Activated CD8-positive, alpha-beta T cell treated with anti-CD3 and anti-CD28 coated beads for 36 hours (primary cell): Measurements from ENCODE around the gene NIT2. TPM values are rescaled to one million over a fixed set of nuclear protein-coding genes. Genes with fewer than 3 reads are reported as not detected.

Experiments
- ATAC-seq: fragments of 200-7000 bp; cut with Tn5 transposase; one replicate; pipeline ENCODE4 v1.10.0; 2021; ENCODE audit warnings: mild to moderate bottlenecking, moderate library complexity
- CTCF ChIA-PET: fragments of 350-600 bp; sonication (Branson Sonifier 250); formaldehyde crosslinking; loops from one replicate; lab custom pipeline; 2021; ENCODE audit warnings: antibody characterized with exemption; lab: Charles Lee
- POLR2A ChIA-PET: fragments of 350-600 bp; sonication (Branson Sonifier 250); formaldehyde crosslinking; loops from one replicate; lab custom pipeline; 2021; ENCODE audit warnings: antibody characterized with exemption; lab: Charles Lee
- DNase-seq: peaks from one replicate; pipeline ENCODE4 v3.0.0-alpha.2; 2020
- H3K27ac Mint-ChIP-seq: one replicate; pipeline ENCODE4 v1.8.0; 2021; ENCODE audit warnings: mild to moderate bottlenecking, mixed read lengths
- H3K27me3 Mint-ChIP-seq: one replicate; pipeline ENCODE4 v1.8.0; 2021; ENCODE audit warnings: mixed read lengths
- H3K36me3 Mint-ChIP-seq: one replicate; pipeline ENCODE4 v1.8.0; 2021; ENCODE audit warnings: low read depth, mixed read lengths
- H3K4me1 Mint-ChIP-seq: one replicate; pipeline ENCODE4 v1.8.0; 2021; ENCODE audit warnings: low read depth, mixed read lengths
- H3K4me3 Mint-ChIP-seq: one replicate; pipeline ENCODE4 v1.8.0; 2021; ENCODE audit warnings: mild to moderate bottlenecking, moderate library complexity, mixed read lengths
- H3K9me3 Mint-ChIP-seq: one replicate; pipeline ENCODE4 v1.8.0; 2021; ENCODE audit warnings: mixed read lengths
- CTCF ChIP-seq: fragments of 200-600 bp; IDR thresholded peaks from one replicate; pipeline ENCODE4 v1.8.0; 2022; ENCODE audit warnings: antibody characterized with exemption, mild to moderate bottlenecking
- intact Hi-C: fragments of 100-400 bp; cut with micrococcal nuclease; formaldehyde crosslinking; loops from one replicate; pipeline ENCODE4 v1.10.0; 2022
- total RNA-seq, 2 experiments: library from RNA; stranded (reverse); gene quantifications; one replicate each; pipeline ENCODE4 v1.2.3, GENCODE V29; 2021

NIT2 gene
- total RNA-seq, 2 experiments from 2014 or later, result 64.2 TPM

DNA sequence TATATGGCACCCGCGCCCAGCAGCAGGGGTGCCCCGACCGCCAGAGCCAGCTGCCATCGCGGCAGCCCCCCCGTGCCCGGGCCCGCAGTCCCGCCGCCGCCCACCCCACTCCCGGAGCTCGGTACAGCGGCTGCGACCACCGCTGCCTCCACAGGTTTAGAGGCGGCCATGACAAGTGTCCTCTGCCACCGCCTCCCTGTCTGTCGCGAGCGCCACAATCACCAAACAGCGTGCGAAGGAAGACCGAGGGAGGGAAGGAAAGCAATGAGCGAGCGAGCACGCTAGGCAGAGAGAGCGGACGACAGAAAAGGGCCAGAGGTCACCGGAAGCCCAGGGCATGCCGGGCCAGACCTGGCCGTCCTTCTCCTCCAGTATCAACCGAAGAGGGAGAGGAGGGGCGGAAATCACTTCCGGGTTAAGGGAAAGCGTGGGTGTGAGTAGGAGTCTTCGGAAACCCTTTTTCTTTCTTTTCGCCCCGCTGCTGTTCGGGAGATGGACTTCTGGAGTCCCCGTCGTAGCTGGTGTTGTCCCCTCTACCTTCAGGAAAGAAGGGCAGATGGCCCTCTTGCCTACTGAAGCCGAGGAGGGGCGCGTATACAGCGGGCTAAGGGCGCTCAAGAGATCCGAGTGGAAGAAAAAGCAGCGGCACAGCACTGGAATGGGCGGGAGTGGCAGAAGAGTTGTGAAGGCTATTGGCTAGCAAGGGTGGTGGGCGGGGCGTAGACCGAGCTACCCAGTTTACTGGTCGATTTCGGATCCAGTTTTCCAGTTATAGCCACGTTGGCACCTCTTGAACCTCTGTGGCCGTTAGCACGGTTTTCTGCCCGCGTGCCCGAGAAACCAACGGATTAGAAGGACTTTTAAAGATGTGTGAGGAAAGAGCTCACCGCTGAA is 66.5 kb downstream of the NIT2 start, which contains the start of the genes LNP1 and TOMM70:
Gene LNP1 (plus strand): TSS at position 760 of the 894 bp plus-strand sequence. CDS start 28,191 bp downstream, outside the sequence.
Gene TOMM70 (minus strand): TSS at position 310 of the 894 bp plus-strand sequence. CDS start 140 bp downstream, at position 170.
- CTCF ChIA-PET, result interaction anchor here (0.9 to 1.2 kb wide), 6 partner anchors 9 to 84 kb away, joined by 3 read pairs; no protein-coding TSS in a partner anchor
- Mint-ChIP-seq H3K9me3 (no peaks in the 10 kb centered on the region), H3K27ac (peak within 1 kb of the TSS; percentile 98), H3K4me1 (peaks cover 55% of the 10 kb centered on the region), H3K4me3 (peak within 1 kb of the TSS; percentile 84), H3K27me3 (no peaks in the 10 kb centered on the region), H3K36me3 (peaks cover 26% of the 10 kb centered on the region)
- POLR2A ChIA-PET, result interaction anchor here (0.6 to 3.1 kb wide), 28 partner anchors 9 to 1274 kb away, joined by 3 to 34 read pairs (median 4); partner anchors contain the start of genes CMSS1, NIT2 and TFG
- DNase-seq (peak; percentile 99), ATAC-seq (peak; percentile 91)
- no peak for TF ChIP-seq CTCF
- intact Hi-C loops, result no loop called here

GRCh38 chr3:100401674-100402041 is 67.1 kb downstream of the NIT2 start:
- Mint-ChIP-seq H3K4me3 (peak overlapping the region; percentile 84), H3K9me3 (no peaks in the 10 kb centered on the region), H3K27me3 (no peaks in the 10 kb centered on the region), H3K27ac (peak overlapping the region; percentile 98), H3K4me1 (peaks cover 49% of the 10 kb centered on the region), H3K36me3 (peaks cover 26% of the 10 kb centered on the region)
- CTCF ChIA-PET, result interaction anchor here (0.9 to 1.1 kb wide), 4 partner anchors 10 to 85 kb away, joined by 3 read pairs; no protein-coding TSS in a partner anchor
- POLR2A ChIA-PET, result interaction anchor here (0.6 to 3.1 kb wide), 26 partner anchors 8 to 584 kb away, joined by 3 to 34 read pairs (median 4); partner anchors contain the start of genes CMSS1, NIT2 and TFG
- ATAC-seq, result peak; percentile 34
- intact Hi-C loops, result no loop called here
- peak; percentile 79 for DNase-seq
- TF ChIP-seq CTCF, result no peak

- H3K4me1 Mint-ChIP-seq, result peaks cover 43% of the 10 kb centered on the region
- H3K27ac Mint-ChIP-seq, result peak overlapping the region; percentile 98
- TF ChIP-seq CTCF, result no peak
- peak overlapping the region; percentile 84 for H3K4me3 Mint-ChIP-seq
- H3K9me3 Mint-ChIP-seq, result peaks cover 3% of the 10 kb centered on the region
- ChIA-PET CTCF (interaction anchor here (0.9 to 1.0 kb wide), 2 partner anchors 34 to 85 kb away, joined by 3 read pairs; no protein-coding TSS in a partner anchor), POLR2A (interaction anchor here (0.7 to 3.1 kb wide), 11 partner anchors 8 to 308 kb away, joined by 3 to 34 read pairs (median 6); partner anchors contain the start of genes NIT2 and TFG)
- DNase-seq (no peak), ATAC-seq (no peak)
- peaks cover 28% of the 10 kb centered on the region for H3K36me3 Mint-ChIP-seq
- intact Hi-C loops, result no loop called here
- H3K27me3 Mint-ChIP-seq, result no peaks in the 10 kb centered on the region
Measured at GRCh38 chr3:100402256-100402655, 67.7 kb downstream of the NIT2 start.

- Mint-ChIP-seq H3K27ac (peak overlapping the region; percentile 52), H3K27me3 (no peaks in the 10 kb centered on the region), H3K4me1 (peaks cover 39% of the 10 kb centered on the region), H3K4me3 (peak overlapping the region; percentile 84), H3K9me3 (peaks cover 9% of the 10 kb centered on the region), H3K36me3 (peaks cover 33% of the 10 kb centered on the region)
- ChIA-PET CTCF (no interaction called here), POLR2A (interaction anchor here (2.0 kb wide), 1 partner anchor 49 kb away, joined by 7 read pairs; no protein-coding TSS in a partner anchor)
- no peak for TF ChIP-seq CTCF
- DNase-seq (no peak), ATAC-seq (no peak)
- intact Hi-C loops, result no loop called here
Measured at GRCh38 chr3:100402891-100403290, 68.3 kb downstream of the NIT2 start.
